Thyroid gland (tissue), 4 donors: Measurements from ENCODE around the gene PAQR5.

Experiments used
- CTCF ChIP-seq, 6 experiments: fragments of 200-600 bp in 3 of 6; fragments of 450-650 bp in 3 of 6; sonication (generic) in 3 of 6; IDR thresholded peaks; one replicate each; pipeline ENCODE4 v1.5.1; 2016 to 2019; ENCODE audit warnings: antibody characterized with exemption in 6 of 6, mild to moderate bottlenecking in 2 of 6, inconsistent platforms in 1 of 6, moderate library complexity in 1 of 6
- POLR2A ChIP-seq, 2 donors: fragments of 450-650 bp; IDR thresholded peaks; one replicate each; pipeline ENCODE4 v1.6.1; 2017; ENCODE audit warnings: antibody characterized with exemption in 2 of 2, mild to moderate bottlenecking in 2 of 2, moderate library complexity in 1 of 2

- TF ChIP-seq POLR2A (IDR thresholded peaks at IDR 0.05): no peak
- no peak for TF ChIP-seq CTCF (IDR thresholded peaks at IDR 0.05)
Observed at GRCh38 chr15:69400850-69401249, 102.1 kb downstream of the PAQR5 start.
